Endothelial cell of umbilical vein (primary cell): ENCODE data around the gene LAIR1. TPM values are rescaled to one million over a fixed set of nuclear protein-coding genes. Genes with fewer than 3 reads are reported as not detected.

Experiments
- BruUV-seq: library from RNA; stranded (reverse); fragments of 400-500 nt; replicated peaks from 2 replicates; lab custom pipeline; 2021; lab: Mats Ljungman, UMichigan
- CTCF ChIA-PET: fragments of 300-600, 350-600 bp; sonication (Branson Sonifier 250); formaldehyde crosslinking; loops from one replicate; lab custom pipeline; 2021; ENCODE audit warnings: antibody characterized with exemption, inconsistent platforms; lab: Charles Lee
- POLR2A ChIA-PET: fragments of 300-600, 350-600 bp; sonication (Branson Sonifier 250); formaldehyde crosslinking; loops from one replicate; lab custom pipeline; 2021; ENCODE audit warnings: antibody characterized with exemption, inconsistent platforms; lab: Charles Lee
- DNase-seq: peaks from one replicate; pipeline ENCODE4 v3.0.0-alpha.2; 2011; ENCODE audit warnings: low read depth, low spot score
- FAIRE-seq: peaks from 2 replicates; lab custom pipeline; 2011; peaks lifted over from hg19 to GRCh38; lab: Jason Lieb, UNC
- H2AFZ ChIP-seq: 2 replicates; pipeline ENCODE4 v1.6.0; 2012; ENCODE audit warnings: low read depth, low read length, control low read depth, inconsistent platforms
- H3K27ac ChIP-seq: 2 replicates; pipeline ENCODE4 v1.5.1; 2011; ENCODE audit warnings: low read depth, mild to moderate bottlenecking, control low read depth, low read length, moderate library complexity; ENCODE audit not compliant: insufficient read depth
- H3K27me3 ChIP-seq, 2 experiments: 2 replicates each; pipeline versions ENCODE4 v1.6.0 to v1.6.1; 2011; ENCODE audit warnings: low read length in 2 of 2, mixed read lengths in 1 of 2; ENCODE audit not compliant: control insufficient read depth in 2 of 2, insufficient read depth in 2 of 2
- H3K36me3 ChIP-seq, 2 experiments: 2 replicates in 1 of 2; 3 replicates in 1 of 2; pipeline ENCODE4 v1.5.1; 2011; ENCODE audit warnings: low read length in 2 of 2, mild to moderate bottlenecking in 1 of 2, moderate library complexity in 1 of 2; ENCODE audit not compliant: control insufficient read depth in 2 of 2, insufficient read depth in 2 of 2; ENCODE audit errors: extremely low read depth in 1 of 2
- H3K4me1 ChIP-seq: 3 replicates; pipeline ENCODE4 v1.5.1; 2011; ENCODE audit warnings: mild to moderate bottlenecking, low read length; ENCODE audit not compliant: control insufficient read depth, insufficient read depth; ENCODE audit errors: extremely low read depth
- H3K4me2 ChIP-seq: 2 replicates; pipeline ENCODE4 v1.6.1; 2011; ENCODE audit warnings: low read length, control low read depth, mixed read lengths; ENCODE audit not compliant: insufficient read depth
- H3K4me3 ChIP-seq, 3 experiments: fragments of 200-600 bp in 1 of 3; sonication (generic), shearing (Covaris generic) in 1 of 3; replicated peaks in 1 of 3; 2 replicates each; pipeline ENCODE4 v1.5.1; 2011 to 2016; ENCODE audit warnings: control low read depth in 3 of 3, low read length in 3 of 3, mild to moderate bottlenecking in 2 of 3, inconsistent platforms in 1 of 3, low read depth in 1 of 3, moderate library complexity in 1 of 3; ENCODE audit not compliant: insufficient read depth in 1 of 3
- H3K79me2 ChIP-seq: 2 replicates; pipeline ENCODE4 v1.6.0; 2012; ENCODE audit warnings: low read length, inconsistent platforms; ENCODE audit not compliant: control insufficient read depth, insufficient read depth
- H3K9ac ChIP-seq: replicated peaks from 2 replicates; pipeline ENCODE3; 2011; ENCODE audit warnings: low read length, control low read depth; ENCODE audit not compliant: insufficient read depth; ENCODE audit errors: extremely low read depth
- H3K9me1 ChIP-seq: replicated peaks from 3 replicates; pipeline ENCODE4 v1.6.0; 2011; ENCODE audit warnings: mild to moderate bottlenecking, low read length; ENCODE audit not compliant: control insufficient read depth, insufficient read depth; ENCODE audit errors: extremely low read depth
- H3K9me3 ChIP-seq: replicated peaks from 2 replicates; pipeline ENCODE4 v1.5.1; 2012; ENCODE audit warnings: low read length, inconsistent platforms; ENCODE audit not compliant: control insufficient read depth, insufficient read depth
- H4K20me1 ChIP-seq: replicated peaks from 2 replicates; pipeline ENCODE3; 2011; ENCODE audit warnings: mild to moderate bottlenecking, low read length; ENCODE audit not compliant: control insufficient read depth, insufficient read depth; ENCODE audit errors: extremely low read depth
- EZH2 ChIP-seq: IDR thresholded peaks from 2 replicates; pipeline ENCODE4 v1.6.1; 2012; ENCODE audit warnings: borderline replicate concordance, low read depth, mild to moderate bottlenecking, moderate library complexity, low read length, inconsistent platforms; ENCODE audit not compliant: severe bottlenecking
- FOS ChIP-seq: IDR thresholded peaks from 2 replicates; pipeline ENCODE4 v1.6.1; 2011; ENCODE audit warnings: mild to moderate bottlenecking, low read length, moderate library complexity, borderline replicate concordance; ENCODE audit not compliant: insufficient read depth
- GATA2 ChIP-seq: IDR thresholded peaks from 2 replicates; pipeline ENCODE4 v1.7.0; 2011; ENCODE audit warnings: low read depth, mild to moderate bottlenecking, moderate library complexity, mixed read lengths, low read length; ENCODE audit not compliant: insufficient read length, insufficient read depth
- JUN ChIP-seq: IDR thresholded peaks from 2 replicates; pipeline ENCODE4 v1.6.1; 2011; ENCODE audit warnings: borderline replicate concordance, low read depth; ENCODE audit not compliant: insufficient read length, insufficient read depth
- MAX ChIP-seq: IDR thresholded peaks from 2 replicates; pipeline ENCODE4 v1.6.1; 2011; ENCODE audit not compliant: insufficient read depth, insufficient read length
- POLR2A ChIP-seq: IDR thresholded peaks from 2 replicates; pipeline ENCODE4 v1.6.1; 2012; ENCODE audit warnings: low read depth, mild to moderate bottlenecking, control low read depth, low read length
- dilution Hi-C: fragments of 300-500 bp; cut with MboI; formaldehyde crosslinking; loops from one replicate; pipeline ENCODE4 v1.15.0; 2019; ENCODE audit warnings: low sequenced_read_pairs; ENCODE audit not compliant: extremely low pct_ligation_motif_present
- intact Hi-C: fragments of 100-400 bp; cut with micrococcal nuclease; formaldehyde crosslinking; loops from one replicate; pipeline ENCODE4 v1.10.0; 2022
- polyA plus RNA-seq, 4 experiments: library from polyadenylated mRNA; depleted of rRNA in 3 of 4; stranded (reverse) in 3 of 4; unstranded in 1 of 4; fragments of >200 nt; gene quantifications; 2 replicates each; pipeline versions ENCODE4 v1.2.1 to v1.2.3, GENCODE V29; 2011 to 2012; ENCODE audit warnings: missing spikeins in 1 of 4
- total RNA-seq: library from RNA; stranded (reverse); gene quantifications from 2 replicates; pipeline ENCODE4 v1.2.3, GENCODE V29; 2021

The LAIR1 gene
- total and polyA plus RNA-seq, 2 donors (not counting 3 experiments of a cell fraction or from before 2014, with no cell fraction given), result not detected

- no peaks in the 10 kb centered on the region for H3K36me3 ChIP-seq
- no peaks in the 10 kb centered on the region for H3K27me3 ChIP-seq
- intact Hi-C loops (no loop called here), dilution Hi-C loops (no loop called here)
- H3K4me2 ChIP-seq, result no peak overlapping the region
- TF ChIP-seq MAX (no peak), EZH2 (no peak), JUN (no peak), GATA2 (no peak), POLR2A (no peak), FOS (no peak)
- no peaks in the 10 kb centered on the region for H4K20me1 ChIP-seq
- no peak overlapping the region for H3K27ac ChIP-seq
- H2AFZ ChIP-seq, result no peak overlapping the region
- no peak for FAIRE-seq
- no peaks in the 10 kb centered on the region for H3K9me3 ChIP-seq
- H3K9me1 ChIP-seq, result no peaks in the 10 kb centered on the region
- H3K9ac ChIP-seq, result no peak overlapping the region
- BruUV-seq, result no TSS peak
- no peak for DNase-seq
- CTCF ChIA-PET, result interaction anchor here (1.6 kb wide), 1 partner anchor 9 kb away, joined by 6 read pairs; no protein-coding TSS in a partner anchor
- no peak overlapping the region for H3K4me3 ChIP-seq
- no peaks in the 10 kb centered on the region for H3K79me2 ChIP-seq
- H3K4me1 ChIP-seq, result no peaks in the 10 kb centered on the region
- POLR2A ChIA-PET, result no interaction called here
These were observed 18.8 kb downstream of the LAIR1 start for GRCh38 chr19:54345938-54346386.

GRCh38 chr19:54343868-54344267 is 20.9 kb downstream of the LAIR1 start:
- dilution Hi-C loops (no loop called here), intact Hi-C loops (no loop called here)
- Histone ChIP-seq H3K9me1 (no peaks in the 10 kb centered on the region), H3K4me3 (no peak overlapping the region), H2AFZ (no peak overlapping the region), H3K79me2 (no peaks in the 10 kb centered on the region), H4K20me1 (no peaks in the 10 kb centered on the region), H3K27ac (no peak overlapping the region), H3K9ac (no peak overlapping the region), H3K27me3 (no peaks in the 10 kb centered on the region), H3K4me1 (no peaks in the 10 kb centered on the region), H3K9me3 (no peaks in the 10 kb centered on the region), H3K36me3 (no peaks in the 10 kb centered on the region), H3K4me2 (no peak overlapping the region)
- TF ChIP-seq MAX (no peak), JUN (no peak), EZH2 (no peak)
- FAIRE-seq (no peak), DNase-seq (no peak)
- CTCF ChIA-PET, result no interaction called here
- POLR2A ChIA-PET, result no interaction called here
- BruUV-seq, result no TSS peak
